WTC11 (cell line): ENCODE results near the gene FHOD1. TPM values are rescaled to one million over a fixed set of nuclear protein-coding genes. Genes with fewer than 3 reads are reported as not detected.
A peak's percentile ranks its signal among the peaks of the same experiment; 100 is the strongest.

Source experiments
- ATAC-seq: fragments of 200-7000 bp; cut with Tn5 transposase; 2 replicates; pipeline ENCODE4 v1.10.0; 2021; ENCODE audit warnings: mild to moderate bottlenecking, moderate library complexity
- CTCF ChIA-PET: fragments of 300-600 bp; sonication (Branson Sonifier 250); formaldehyde crosslinking; loops from one replicate; lab custom pipeline; 2021; ENCODE audit warnings: antibody characterized with exemption; lab: Charles Lee
- POLR2A ChIA-PET: fragments of 350-600 bp; sonication (Branson Sonifier 250); formaldehyde crosslinking; loops from one replicate; lab custom pipeline; 2021; ENCODE audit warnings: antibody characterized with exemption; lab: Charles Lee
- DNase-seq: peaks from one replicate; pipeline ENCODE4 v3.0.0; 2021; ENCODE audit warnings: low spot score
- H3K27ac Mint-ChIP-seq: 2 replicates; pipeline ENCODE4 v1.8.0; 2021; ENCODE audit warnings: mixed read lengths
- H3K27me3 Mint-ChIP-seq: 2 replicates; pipeline ENCODE4 v1.8.0; 2021; ENCODE audit warnings: low read depth, mild to moderate bottlenecking, moderate library complexity, mixed read lengths
- H3K36me3 Mint-ChIP-seq: 2 replicates; pipeline ENCODE4 v1.8.0; 2021; ENCODE audit warnings: mixed read lengths
- H3K4me1 Mint-ChIP-seq: 2 replicates; pipeline ENCODE4 v1.8.0; 2022; ENCODE audit warnings: mixed read lengths
- H3K4me3 Mint-ChIP-seq: 2 replicates; pipeline ENCODE4 v1.8.0; 2021; ENCODE audit warnings: mild to moderate bottlenecking, moderate library complexity, mixed read lengths
- H3K9me3 Mint-ChIP-seq: 2 replicates; pipeline ENCODE4 v1.8.0; 2021; ENCODE audit warnings: mixed read lengths
- CBFB ChIP-seq: sonication (generic); formaldehyde crosslinking; IDR thresholded peaks from 2 replicates; pipeline ENCODE4 v1.8.1; 2022; ENCODE audit warnings: mild to moderate bottlenecking, low read depth, missing genetic modification reagents
- E2F4 ChIP-seq: sonication (generic); formaldehyde crosslinking; IDR thresholded peaks from 2 replicates; pipeline ENCODE4 v1.8.1; 2022; ENCODE audit warnings: low read depth, mild to moderate bottlenecking, moderate library complexity, missing genetic modification reagents, borderline replicate concordance
- EMX1 ChIP-seq: fragments of 250-450 bp; sonication (Bioruptor Pico); IDR thresholded peaks from 2 replicates; pipeline ENCODE4 v1.8.0; 2021; ENCODE audit warnings: mild to moderate bottlenecking
- ESRRA ChIP-seq: sonication (generic); formaldehyde crosslinking; IDR thresholded peaks from 2 replicates; pipeline ENCODE4 v1.8.1; 2022; ENCODE audit warnings: mild to moderate bottlenecking, missing genetic modification reagents, borderline replicate concordance
- FOXK1 ChIP-seq: sonication (generic); formaldehyde crosslinking; IDR thresholded peaks from 2 replicates; pipeline ENCODE4 v1.8.0; 2022; ENCODE audit warnings: mild to moderate bottlenecking, moderate library complexity, missing genetic modification reagents
- GRHL2 ChIP-seq: fragments of 250-450 bp; sonication (Bioruptor Pico); IDR thresholded peaks from 2 replicates; pipeline ENCODE4 v1.8.0; 2022; ENCODE audit warnings: mild to moderate bottlenecking, moderate library complexity; ENCODE audit not compliant: insufficient replicate concordance, severe bottlenecking
- IRF1 ChIP-seq: sonication (generic); formaldehyde crosslinking; IDR thresholded peaks from 2 replicates; pipeline ENCODE4 v1.8.0; 2023; ENCODE audit warnings: missing genetic modification reagents
- MXD4 ChIP-seq: fragments of 250-450 bp; sonication (Bioruptor Pico); IDR thresholded peaks from 2 replicates; pipeline ENCODE4 v1.8.0; 2021; ENCODE audit warnings: mild to moderate bottlenecking, moderate library complexity, borderline replicate concordance
- NR1H2 ChIP-seq: sonication (generic); formaldehyde crosslinking; IDR thresholded peaks from 2 replicates; pipeline ENCODE4 v1.9.0; 2021; ENCODE audit warnings: mild to moderate bottlenecking, moderate library complexity, missing genetic modification reagents
- NR3C1 ChIP-seq: sonication (generic); formaldehyde crosslinking; conservative IDR thresholded peaks from 2 replicates; pipeline ENCODE4 v1.8.1; 2023; ENCODE audit warnings: low read depth, mild to moderate bottlenecking, missing genetic modification reagents
- PRDM15 ChIP-seq: sonication (generic); formaldehyde crosslinking; IDR thresholded peaks from 2 replicates; pipeline ENCODE4 v1.8.0; 2022; ENCODE audit warnings: missing genetic modification reagents
- SMAD3 ChIP-seq: sonication (generic); formaldehyde crosslinking; IDR thresholded peaks from 2 replicates; pipeline ENCODE4 v1.8.0; 2022; ENCODE audit warnings: missing genetic modification reagents, mild to moderate bottlenecking, borderline replicate concordance
- SP1 ChIP-seq: sonication (generic); formaldehyde crosslinking; conservative IDR thresholded peaks from 2 replicates; pipeline ENCODE4 v1.8.1; 2022; ENCODE audit warnings: missing genetic modification reagents
- TP53 ChIP-seq: sonication (generic); formaldehyde crosslinking; IDR thresholded peaks from 2 replicates; pipeline ENCODE4 v1.8.1; 2023; ENCODE audit warnings: mild to moderate bottlenecking, missing genetic modification reagents
- ZMAT4 ChIP-seq: fragments of 250-450 bp; sonication (Bioruptor Pico); IDR thresholded peaks from 2 replicates; pipeline ENCODE4 v1.9.0; 2021; ENCODE audit warnings: mild to moderate bottlenecking
- ZNF263 ChIP-seq: sonication (generic); formaldehyde crosslinking; IDR thresholded peaks from 2 replicates; pipeline ENCODE4 v1.8.1; 2022; ENCODE audit warnings: low read depth, mild to moderate bottlenecking, moderate library complexity, missing genetic modification reagents
- ZNF512 ChIP-seq: sonication (generic); formaldehyde crosslinking; IDR thresholded peaks from 2 replicates; pipeline ENCODE4 v1.8.1; 2022; ENCODE audit warnings: missing genetic modification reagents, borderline replicate concordance
- ZNF532 ChIP-seq: fragments of 250-450 bp; sonication (Bioruptor Pico); IDR thresholded peaks from 2 replicates; pipeline ENCODE4 v1.9.0; 2021; ENCODE audit warnings: mild to moderate bottlenecking, borderline replicate concordance
- total RNA-seq: library from RNA; stranded (reverse); gene quantifications from 3 replicates; pipeline ENCODE4 v1.2.3, GENCODE V29; 2021

Gene FHOD1
- total RNA-seq, 1 experiment from 2014 or later: 81.3 TPM

- no peak overlapping the region for H3K27ac Mint-ChIP-seq
- TF ChIP-seq MXD4 (CRISPR knock-in tag): no peak
- no peak for TF ChIP-seq TP53 (CRISPR knock-in tag)
- TF ChIP-seq ZNF263 (CRISPR knock-in tag): peak; percentile 83; the same call in 1 of the 2 replicates
- 0 out of 2 replicates have a peak, but pooled peaks have one; percentile 5 for TF ChIP-seq FOXK1 (CRISPR knock-in tag)
- TF ChIP-seq SP1 (CRISPR knock-in tag): 0 out of 2 replicates have a peak, but pooled peaks have one; percentile 7
- no peak for TF ChIP-seq NR1H2
- no peak for TF ChIP-seq ZMAT4 (CRISPR knock-in tag)
- TF ChIP-seq IRF1 (CRISPR knock-in tag): no peak
- TF ChIP-seq SMAD3 (CRISPR knock-in tag): no peak
- TF ChIP-seq NR3C1: no peak
- H3K9me3 Mint-ChIP-seq: no peaks in the 10 kb centered on the region
- peak overlapping the region; percentile 81 for H3K4me3 Mint-ChIP-seq
- ChIA-PET POLR2A (no interaction called here), CTCF (interaction anchor here (0.6 to 5.0 kb wide), 12 partner anchors 11 to 151 kb away, joined by 3 to 57 read pairs (median 10); partner anchors contain the start of genes ELMO3, KCTD19 and LRRC36)
- DNase-seq (peak; percentile 43), ATAC-seq (no peak)
- H3K27me3 Mint-ChIP-seq: peaks cover 40% of the 10 kb centered on the region
- H3K36me3 Mint-ChIP-seq: no peaks in the 10 kb centered on the region
- H3K4me1 Mint-ChIP-seq: peaks cover 31% of the 10 kb centered on the region
Observed at GRCh38 chr16:67249178-67250044, 2.1 kb upstream of the FHOD1 start.

GRCh38 chr16:67248401-67249177 lies 1.3 kb upstream of the FHOD1 start, which contains the start of gene SLC9A5:
Gene SLC9A5 (plus strand): TSS chr16:67248979. CDS start chr16:67249015, 36 bp downstream.
- DNase-seq (peak; percentile 53), ATAC-seq (no peak)
- ChIA-PET CTCF (interaction anchor here (0.7 to 5.0 kb wide), 14 partner anchors 12 to 295 kb away, joined by 3 to 57 read pairs (median 14); partner anchors contain the start of genes ELMO3, KCTD19 and LRRC36), POLR2A (interaction anchor here (1.3 to 3.2 kb wide), 3 partner anchors 11 to 22 kb away, joined by 5 to 26 read pairs (median 18); partner anchors contain the start of gene TMEM208)
- H3K36me3 Mint-ChIP-seq: no peaks in the 10 kb centered on the region
- H3K27me3 Mint-ChIP-seq: peaks cover 40% of the 10 kb centered on the region
- peak within 1 kb of the TSS; percentile 80 for H3K27ac Mint-ChIP-seq
- peaks cover 31% of the 10 kb centered on the region for H3K4me1 Mint-ChIP-seq
- no peaks in the 10 kb centered on the region for H3K9me3 Mint-ChIP-seq
- peak within 1 kb of the TSS; percentile 89 for H3K4me3 Mint-ChIP-seq
- TF ChIP-seq PRDM15 (CRISPR knock-in tag) (no peak; the same call in 1 of the 2 replicates), ZNF532 (no peak), ESRRA (CRISPR knock-in tag) (no peak), ZNF512 (CRISPR knock-in tag) (no peak), GRHL2 (no peak), IRF1 (CRISPR knock-in tag) (no peak), CBFB (CRISPR knock-in tag) (no peak), EMX1 (CRISPR knock-in tag) (no peak), E2F4 (CRISPR knock-in tag) (no peak)
